GM19025 (cell line): ENCODE data around the gene CCDC69.

Experiments used
- ATAC-seq: cut with Tn5 transposase; IDR thresholded peaks from one replicate; pipeline ENCODE4 v1.9.1; 2021; ENCODE audit warnings: mild to moderate bottlenecking, low read depth, moderate library complexity; ENCODE audit not compliant: unreplicated experiment

Gene CCDC69

GRCh38 chr5:151173711-151174611 is 49.9 kb downstream of the CCDC69 start:
- no peak for ATAC-seq

GRCh38 chr5:151171529-151171928 is 52.4 kb downstream of the CCDC69 start:
- ATAC-seq: no peak

- ATAC-seq: no peak
Measured at GRCh38 chr5:151168602-151169344, 55.1 kb downstream of the CCDC69 start.

- ATAC-seq: no peak
Measured at GRCh38 chr5:151167022-151167421, 56.9 kb downstream of the CCDC69 start.

GRCh38 chr5:151164687-151165392 is 59.1 kb downstream of the CCDC69 start:
- ATAC-seq: peak; percentile 75

GRCh38 chr5:151162776-151163175 is 61.1 kb downstream of the CCDC69 start:
- no peak for ATAC-seq

GRCh38 chr5:151159649-151160373 is 64.1 kb downstream of the CCDC69 start:
- ATAC-seq: no peak

- no peak for ATAC-seq
Measured at GRCh38 chr5:151158287-151158661, 65.6 kb downstream of the CCDC69 start.

GRCh38 chr5:151157426-151158286 is 66.2 kb downstream of the CCDC69 start, which contains the start of gene ANXA6:
ANXA6 (minus strand) TSS chr5:151157779; CDS start chr5:151147901, 9,878 bp downstream.
- ATAC-seq: peak; percentile 62

- ATAC-seq: no peak
Measured at GRCh38 chr5:151156507-151157420, 67.1 kb downstream of the CCDC69 start.

- ATAC-seq: no peak
Measured at GRCh38 chr5:151155775-151156506, 68.0 kb downstream of the CCDC69 start.

- no peak for ATAC-seq
Measured at GRCh38 chr5:151154931-151155774, 68.7 kb downstream of the CCDC69 start.

- ATAC-seq: no peak
Measured at GRCh38 chr5:151153766-151154272, 70.1 kb downstream of the CCDC69 start.

- ATAC-seq: no peak
Measured at GRCh38 chr5:151153300-151153699, 70.6 kb downstream of the CCDC69 start.

- peak; percentile 32 for ATAC-seq
Measured at GRCh38 chr5:151151793-151152192, 72.1 kb downstream of the CCDC69 start.

- ATAC-seq: no peak
Measured at GRCh38 chr5:151151263-151151660, 72.6 kb downstream of the CCDC69 start.
